BLaER1 treated with 17β-estradiol and CSF1 and Interleukin-3, amounts not matched to agents 10 nM and 100 nM (cell line): Measurements from ENCODE around the gene GPR85.

Experiments
- H3K27ac ChIP-seq, 11 experiments: shearing (Covaris generic); formaldehyde crosslinking; 2 replicates each; pipeline ENCODE4 v1.8.1; 2022
- H3K27me3 ChIP-seq, 11 experiments: shearing (Covaris generic); formaldehyde crosslinking; 2 replicates each; pipeline ENCODE4 v1.8.1; 2022
- H3K36me3 ChIP-seq, 11 experiments: shearing (Covaris generic); formaldehyde crosslinking; 2 replicates each; pipeline ENCODE4 v1.8.1; 2022
- H3K4me1 ChIP-seq, 10 experiments: shearing (Covaris generic); formaldehyde crosslinking; 2 replicates each; pipeline ENCODE4 v1.8.1; 2022
- H3K4me2 ChIP-seq, 11 experiments: shearing (Covaris generic); formaldehyde crosslinking; 2 replicates each; pipeline ENCODE4 v1.8.1; 2022
- H3K4me3 ChIP-seq, 10 experiments: shearing (Covaris generic); formaldehyde crosslinking; 2 replicates each; pipeline ENCODE4 v1.8.1; 2022
- H3K9ac ChIP-seq, 11 experiments: shearing (Covaris generic); formaldehyde crosslinking; 2 replicates each; pipeline ENCODE4 v1.8.1; 2022
- H3K9me3 ChIP-seq, 11 experiments: shearing (Covaris generic); formaldehyde crosslinking; replicated peaks in 1 of 11; 2 replicates each; pipeline ENCODE4 v1.8.1; 2022
- H4K20me1 ChIP-seq, 11 experiments: shearing (Covaris generic); formaldehyde crosslinking; 2 replicates each; pipeline ENCODE4 v1.8.1; 2022
- Cebpa-rat ChIP-seq, 11 experiments: shearing (Covaris generic); IDR thresholded peaks; 2 replicates each; pipeline ENCODE4 v1.8.1; 2022

The GPR85 gene

GRCh38 chr7:113086431-113086888 lies at the start of gene GPR85:
GPR85 (minus strand) TSS chr7:113086827; CDS start chr7:113084721, 2,106 bp downstream.
- no peak for TF ChIP-seq Cebpa-rat (IDR thresholded peaks at IDR 0.05)
- no peaks in the 10 kb centered on the region for H3K36me3 ChIP-seq
- no peak within 1 kb of the TSS for H3K4me3 ChIP-seq
- peaks cover 0 to 20% (median 0%) of the 10 kb centered on the region in 10 experiments; a peak in 4 of 20 replicates for H3K4me1 ChIP-seq
- peak within 1 kb of the TSS in 3 of 11 experiments; percentile 1 to 48 (median 40); a peak in 5 of 22 replicates for H3K4me2 ChIP-seq
- no peak within 1 kb of the TSS for H3K27ac ChIP-seq
- H4K20me1 ChIP-seq = no peaks in the 10 kb centered on the region
- no peak within 1 kb of the TSS for H3K9ac ChIP-seq
- peaks cover 0 to 6% (median 0%) of the 10 kb centered on the region in 11 experiments; a peak in 5 of 22 replicates for H3K9me3 ChIP-seq
- H3K27me3 ChIP-seq = no peaks in the 10 kb centered on the region

GRCh38 chr7:113134025-113134424 lies 47.4 kb upstream of the GPR85 start:
- H3K4me1 ChIP-seq = no peaks in the 10 kb centered on the region
- H3K27me3 ChIP-seq = no peaks in the 10 kb centered on the region
- TF ChIP-seq Cebpa-rat (IDR thresholded peaks at IDR 0.05) = no peak

GRCh38 chr7:113131367-113131766 lies 44.7 kb upstream of the GPR85 start:
- TF ChIP-seq Cebpa-rat (IDR thresholded peaks at IDR 0.05) = no peak
- H3K4me1 ChIP-seq = no peaks in the 10 kb centered on the region
- no peaks in the 10 kb centered on the region for H4K20me1 ChIP-seq
- H3K36me3 ChIP-seq = no peaks in the 10 kb centered on the region
- H3K4me3 ChIP-seq = no peak overlapping the region
- H3K9me3 ChIP-seq = no peaks in the 10 kb centered on the region
- no peak overlapping the region for H3K9ac ChIP-seq
- no peaks in the 10 kb centered on the region for H3K27me3 ChIP-seq
- no peak overlapping the region for H3K27ac ChIP-seq
- no peak overlapping the region for H3K4me2 ChIP-seq

More at GRCh38 chr7:113134025-113134424, 47.4 kb upstream of the GPR85 start:
- Histone ChIP-seq H4K20me1 (no peaks in the 10 kb centered on the region), H3K4me3 (no peak overlapping the region), H3K4me2 (no peak overlapping the region), H3K9me3 (no peaks in the 10 kb centered on the region), H3K36me3 (no peaks in the 10 kb centered on the region), H3K9ac (no peak overlapping the region), H3K27ac (no peak overlapping the region)

- Histone ChIP-seq H3K4me2 (no peak overlapping the region), H3K9ac (no peak overlapping the region), H3K4me1 (no peaks in the 10 kb centered on the region), H4K20me1 (no peaks in the 10 kb centered on the region), H3K36me3 (no peaks in the 10 kb centered on the region), H3K9me3 (no peaks in the 10 kb centered on the region), H3K27me3 (no peaks in the 10 kb centered on the region), H3K27ac (no peak overlapping the region), H3K4me3 (no peak overlapping the region)
- TF ChIP-seq Cebpa-rat (IDR thresholded peaks at IDR 0.05) = no peak
Observed at GRCh38 chr7:113128031-113128430, 41.4 kb upstream of the GPR85 start.

GRCh38 chr7:113125728-113126127 lies 39.1 kb upstream of the GPR85 start:
- Histone ChIP-seq H3K27ac (no peak overlapping the region), H3K4me1 (peaks cover 0 to 8% (median 5%) of the 10 kb centered on the region in 10 experiments; a peak in 10 of 20 replicates), H3K4me3 (no peak overlapping the region), H3K4me2 (no peak overlapping the region), H3K9ac (no peak overlapping the region), H4K20me1 (no peaks in the 10 kb centered on the region), H3K27me3 (no peaks in the 10 kb centered on the region), H3K36me3 (no peaks in the 10 kb centered on the region), H3K9me3 (no peaks in the 10 kb centered on the region)
- no peak for TF ChIP-seq Cebpa-rat (IDR thresholded peaks at IDR 0.05)

GRCh38 chr7:113122744-113123143 lies 36.1 kb upstream of the GPR85 start:
- H3K27ac ChIP-seq = no peak overlapping the region
- TF ChIP-seq Cebpa-rat (IDR thresholded peaks at IDR 0.05) = no peak
- no peak overlapping the region for H3K4me3 ChIP-seq
- no peak overlapping the region for H3K9ac ChIP-seq
- H3K36me3 ChIP-seq = no peaks in the 10 kb centered on the region
- H3K4me1 ChIP-seq = peaks cover under 1 to 22% (median 13%) of the 10 kb centered on the region in 10 experiments; a peak in 18 of 20 replicates
- H3K4me2 ChIP-seq = no peak overlapping the region
- H3K27me3 ChIP-seq = no peaks in the 10 kb centered on the region
- H4K20me1 ChIP-seq = no peaks in the 10 kb centered on the region
- no peaks in the 10 kb centered on the region for H3K9me3 ChIP-seq

GRCh38 chr7:113120647-113121046 lies 34.0 kb upstream of the GPR85 start:
- Histone ChIP-seq H3K4me3 (no peak overlapping the region), H3K9ac (no peak overlapping the region), H3K9me3 (no peaks in the 10 kb centered on the region), H3K36me3 (peaks cover 0 to 9% (median 0%) of the 10 kb centered on the region in 11 experiments; a peak in 5 of 22 replicates), H4K20me1 (no peaks in the 10 kb centered on the region), H3K4me2 (peak overlapping the region in 6 of 11 experiments; percentile 6 to 58 (median 40); a peak in 11 of 22 replicates), H3K27me3 (no peaks in the 10 kb centered on the region), H3K27ac (no peak overlapping the region), H3K4me1 (peaks cover 7 to 37% (median 20%) of the 10 kb centered on the region in 10 experiments; a peak in 18 of 20 replicates)
- no peak for TF ChIP-seq Cebpa-rat (IDR thresholded peaks at IDR 0.05)

- H3K4me3 ChIP-seq = no peak overlapping the region
- H3K9me3 ChIP-seq = no peaks in the 10 kb centered on the region
- no peak overlapping the region for H3K27ac ChIP-seq
- H3K27me3 ChIP-seq = no peaks in the 10 kb centered on the region
- H3K9ac ChIP-seq = no peak overlapping the region
- peaks cover 7 to 43% (median 20%) of the 10 kb centered on the region in 10 experiments; a peak in 18 of 20 replicates for H3K4me1 ChIP-seq
- H3K4me2 ChIP-seq = peak overlapping the region in 1 of 11 experiments; percentile 85; a peak in 1 of 22 replicates
- H4K20me1 ChIP-seq = no peaks in the 10 kb centered on the region
- peaks cover 0 to 14% (median 0%) of the 10 kb centered on the region in 11 experiments; a peak in 5 of 22 replicates for H3K36me3 ChIP-seq
- TF ChIP-seq Cebpa-rat (IDR thresholded peaks at IDR 0.05) = no peak
Observed at GRCh38 chr7:113119429-113119828, 32.8 kb upstream of the GPR85 start.

GRCh38 chr7:113118074-113118959 lies 31.7 kb upstream of the GPR85 start, which contains the start of gene SMIM30:
SMIM30 (minus strand) TSS chr7:113118554; CDS start chr7:113117578, 976 bp downstream.
- peak within 1 kb of the TSS; percentile 50 to 82 (median 72) for H3K27ac ChIP-seq

More at GRCh38 chr7:113118074-113118959, 31.7 kb upstream of the GPR85 start, which contains the start of gene SMIM30:
- no peaks in the 10 kb centered on the region for H3K9me3 ChIP-seq
- no peaks in the 10 kb centered on the region for H3K27me3 ChIP-seq
- H3K4me3 ChIP-seq = peak within 1 kb of the TSS; percentile 59 to 77 (median 68)
- peak within 1 kb of the TSS; percentile 59 to 85 (median 79) for H3K4me2 ChIP-seq
- TF ChIP-seq Cebpa-rat (IDR thresholded peaks at IDR 0.05) = no peak
- peaks cover 0 to 14% (median 0%) of the 10 kb centered on the region in 11 experiments; a peak in 5 of 22 replicates for H3K36me3 ChIP-seq
- H4K20me1 ChIP-seq = no peaks in the 10 kb centered on the region
- peaks cover 7 to 52% (median 20%) of the 10 kb centered on the region in 10 experiments; a peak in 18 of 20 replicates for H3K4me1 ChIP-seq
- H3K9ac ChIP-seq = peak within 1 kb of the TSS; percentile 34 to 80 (median 72); a peak in 20 of 22 replicates
